ENCODE results near the gene RAP1GAP. TPM values are rescaled to one million over a fixed set of nuclear protein-coding genes. Genes with fewer than 3 reads are reported as not detected.
A peak's percentile ranks its signal among the peaks of the same experiment; 100 is the strongest.

Gene RAP1GAP
- total RNA-seq, 1 donor from 2014 or later = 1.1 TPM

DNA sequence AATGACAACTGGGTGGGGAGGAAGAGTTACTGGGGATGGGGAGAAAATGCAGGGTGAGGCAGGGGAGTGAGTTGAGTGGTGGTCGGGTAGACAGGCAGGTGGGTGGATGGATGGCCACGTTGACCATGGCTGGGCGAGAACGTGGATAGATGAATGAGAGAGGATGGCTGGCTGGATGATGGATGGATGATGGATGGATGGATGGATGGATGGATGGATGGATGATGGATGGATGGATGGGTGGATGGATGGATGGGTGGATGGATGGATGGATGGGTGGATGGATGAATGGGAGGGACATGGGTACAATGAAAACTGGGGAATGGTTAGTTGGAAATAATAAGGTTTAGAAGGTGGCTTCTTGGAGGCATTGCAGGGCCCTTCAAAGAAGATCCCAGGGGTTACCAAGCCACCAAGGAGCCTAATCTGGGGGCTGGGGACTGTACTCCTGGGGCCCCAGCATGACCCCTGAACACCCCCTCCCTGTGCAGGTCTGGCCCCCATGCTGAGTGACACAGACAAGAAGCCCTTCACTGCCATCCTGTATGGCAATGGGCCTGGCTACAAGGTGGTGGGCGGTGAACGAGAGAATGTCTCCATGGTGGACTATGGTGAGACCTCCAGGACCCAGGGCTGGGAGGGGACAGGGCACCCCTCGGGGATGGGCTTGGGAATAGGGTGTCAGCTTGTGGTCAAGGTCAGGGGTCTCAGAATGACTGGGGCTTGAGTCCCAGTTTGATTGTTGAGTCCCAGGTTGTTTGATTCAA lies 92.9 kb downstream of the RAP1GAP start:
- TF ChIP-seq, protein P1, sequence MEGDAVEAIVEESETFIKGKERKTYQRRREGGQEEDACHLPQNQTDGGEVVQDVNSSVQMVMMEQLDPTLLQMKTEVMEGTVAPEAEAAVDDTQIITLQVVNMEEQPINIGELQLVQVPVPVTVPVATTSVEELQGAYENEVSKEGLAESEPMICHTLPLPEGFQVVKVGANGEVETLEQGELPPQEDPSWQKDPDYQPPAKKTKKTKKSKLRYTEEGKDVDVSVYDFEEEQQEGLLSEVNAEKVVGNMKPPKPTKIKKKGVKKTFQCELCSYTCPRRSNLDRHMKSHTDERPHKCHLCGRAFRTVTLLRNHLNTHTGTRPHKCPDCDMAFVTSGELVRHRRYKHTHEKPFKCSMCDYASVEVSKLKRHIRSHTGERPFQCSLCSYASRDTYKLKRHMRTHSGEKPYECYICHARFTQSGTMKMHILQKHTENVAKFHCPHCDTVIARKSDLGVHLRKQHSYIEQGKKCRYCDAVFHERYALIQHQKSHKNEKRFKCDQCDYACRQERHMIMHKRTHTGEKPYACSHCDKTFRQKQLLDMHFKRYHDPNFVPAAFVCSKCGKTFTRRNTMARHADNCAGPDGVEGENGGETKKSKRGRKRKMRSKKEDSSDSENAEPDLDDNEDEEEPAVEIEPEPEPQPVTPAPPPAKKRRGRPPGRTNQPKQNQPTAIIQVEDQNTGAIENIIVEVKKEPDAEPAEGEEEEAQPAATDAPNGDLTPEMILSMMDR (IDR thresholded peaks at IDR 0.05; ENCODE audit: insufficient read depth, low read length, severe bottlenecking) = no peak
- DNase-seq (ENCODE audit: low read depth) (no peak), FAIRE-seq (peak; percentile 43)
- Histone ChIP-seq H3K27me3 (ENCODE audit: control insufficient read depth, insufficient read depth, low read length) (no peaks in the 10 kb centered on the region), H3K4me3 (ENCODE audit: low read depth, low read length) (no peak overlapping the region), H3K36me3 (ENCODE audit: control insufficient read depth, insufficient read depth, low read length) (no peaks in the 10 kb centered on the region)

DNA sequence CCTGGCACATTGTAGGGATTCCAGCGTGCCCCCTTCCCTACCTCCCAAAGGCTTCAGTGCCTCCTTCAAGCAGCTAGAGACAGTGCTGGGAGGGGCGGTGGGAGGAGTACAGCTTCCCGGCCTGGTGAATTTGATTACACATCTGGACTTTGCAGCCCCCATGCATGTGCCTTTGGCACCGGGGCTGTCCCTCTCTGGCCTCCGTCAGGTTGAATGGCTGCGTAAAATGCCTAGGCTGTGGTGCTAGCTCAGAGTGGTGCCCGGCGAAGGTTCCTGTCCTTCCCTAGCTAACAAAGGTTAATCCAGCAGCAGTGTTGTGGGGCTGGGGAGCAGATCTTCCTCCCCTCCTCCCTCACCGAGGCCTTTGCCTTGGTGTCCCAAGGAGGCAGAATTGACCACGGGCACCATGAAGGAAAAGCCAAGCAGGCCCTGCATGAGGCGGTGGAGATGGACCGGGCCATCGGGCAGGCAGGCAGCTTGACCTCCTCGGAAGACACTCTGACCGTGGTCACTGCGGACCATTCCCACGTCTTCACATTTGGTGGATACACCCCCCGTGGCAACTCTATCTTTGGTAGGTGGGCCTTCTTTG lies 93.7 kb downstream of the RAP1GAP start:
- TF ChIP-seq, protein P1 (IDR thresholded peaks at IDR 0.05; ENCODE audit: insufficient read depth, low read length, severe bottlenecking) = no peak
- Histone ChIP-seq H3K36me3 (ENCODE audit: control insufficient read depth, insufficient read depth, low read length) (no peaks in the 10 kb centered on the region), H3K4me3 (ENCODE audit: low read depth, low read length) (no peak overlapping the region), H3K27me3 (ENCODE audit: control insufficient read depth, insufficient read depth, low read length) (no peaks in the 10 kb centered on the region)
- no peak for DNase-seq (ENCODE audit: low read depth)
- peak; percentile 40 for FAIRE-seq

DNA sequence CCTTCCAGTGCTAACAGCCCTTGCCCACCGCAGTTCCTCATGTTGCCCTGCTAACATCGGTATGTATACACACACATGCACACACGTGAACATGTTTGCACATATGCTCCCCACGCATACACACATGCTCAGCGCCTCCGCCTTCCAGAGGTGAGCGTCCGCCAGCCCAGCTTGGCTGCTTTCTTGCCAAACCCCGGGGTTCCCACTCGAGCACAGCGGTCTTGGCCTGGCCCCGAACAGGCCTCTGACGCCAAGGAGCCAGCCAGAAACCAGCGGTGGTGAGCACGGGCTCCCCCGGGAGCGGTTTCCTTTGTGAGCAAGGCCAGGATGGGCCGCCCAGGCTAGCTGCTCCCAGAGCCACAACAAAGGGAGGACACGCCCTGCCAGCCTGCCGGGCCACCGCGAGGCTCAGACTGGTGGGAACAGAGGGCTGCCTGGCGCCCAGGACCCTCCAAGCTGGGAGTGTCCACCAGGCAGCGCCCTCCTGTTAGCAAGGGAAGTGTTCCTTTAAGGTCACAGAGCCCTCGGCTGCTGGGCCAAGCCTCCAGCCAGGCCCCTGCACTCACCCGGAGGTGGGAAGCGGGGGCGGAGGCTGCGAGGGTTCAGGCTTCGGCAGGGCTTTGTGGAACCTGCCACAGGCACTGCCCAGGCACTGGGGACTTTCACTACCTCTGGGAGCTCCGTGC lies 94.5 kb downstream of the RAP1GAP start:
- Histone ChIP-seq H3K36me3 (ENCODE audit: control insufficient read depth, insufficient read depth, low read length) (no peaks in the 10 kb centered on the region), H3K4me3 (ENCODE audit: low read depth, low read length) (no peak overlapping the region), H3K27me3 (ENCODE audit: control insufficient read depth, insufficient read depth, low read length) (no peaks in the 10 kb centered on the region)
- no peak for FAIRE-seq
- DNase-seq (ENCODE audit: low read depth) = no peak
- TF ChIP-seq, protein P1 (IDR thresholded peaks at IDR 0.05; ENCODE audit: insufficient read depth, low read length, severe bottlenecking) = no peak

DNA sequence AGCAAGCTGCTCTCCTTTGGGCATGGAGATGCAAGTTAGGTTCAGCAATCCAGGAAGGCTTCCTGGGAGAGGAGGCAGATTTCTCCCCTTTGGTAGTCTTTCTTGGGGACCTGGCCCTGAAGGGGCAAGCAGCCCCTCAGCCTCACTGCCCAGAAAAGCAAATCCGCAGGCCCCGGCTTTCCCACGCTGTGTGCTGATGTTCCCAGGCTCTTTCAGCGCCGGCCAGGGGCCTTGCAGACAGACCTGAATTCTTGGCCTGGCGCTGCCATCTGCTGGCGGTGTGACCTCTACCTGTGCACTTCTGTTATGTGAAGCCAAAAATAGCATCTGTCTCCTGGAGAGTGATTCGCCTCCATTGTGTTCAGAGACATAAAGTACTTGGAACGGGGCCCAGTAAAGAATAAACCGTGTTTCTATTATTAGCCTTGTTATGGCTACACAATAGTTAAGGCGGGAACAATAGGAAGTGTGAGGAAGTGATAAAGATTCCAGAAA lies 95.1 kb downstream of the RAP1GAP start:
- DNase-seq (ENCODE audit: low read depth) = peak; percentile 69
- peak; percentile 58 for FAIRE-seq
- no peak overlapping the region for H3K4me3 ChIP-seq (ENCODE audit: low read depth, low read length)
- no peaks in the 10 kb centered on the region for H3K36me3 ChIP-seq (ENCODE audit: control insufficient read depth, insufficient read depth, low read length)
- no peaks in the 10 kb centered on the region for H3K27me3 ChIP-seq (ENCODE audit: control insufficient read depth, insufficient read depth, low read length)
- TF ChIP-seq, protein P1 (IDR thresholded peaks at IDR 0.05; ENCODE audit: insufficient read depth, low read length, severe bottlenecking) = peak; percentile 64

DNA sequence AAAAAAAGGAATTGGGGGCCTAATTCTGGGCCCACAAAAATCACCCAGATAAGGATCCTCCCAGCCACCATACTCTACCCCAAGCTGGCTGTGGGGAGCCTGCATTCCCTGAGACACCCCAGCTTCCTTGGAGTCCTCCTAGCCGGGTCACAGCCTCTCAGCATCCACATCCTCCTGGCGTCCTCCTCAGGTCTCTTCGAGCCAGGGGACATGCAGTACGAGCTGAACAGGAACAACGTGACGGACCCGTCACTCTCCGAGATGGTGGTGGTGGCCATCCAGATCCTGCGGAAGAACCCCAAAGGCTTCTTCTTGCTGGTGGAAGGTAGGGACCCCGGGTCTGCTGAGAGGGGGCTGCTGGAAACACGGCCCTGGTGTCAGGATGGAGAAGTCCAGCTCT lies 95.7 kb downstream of the RAP1GAP start:
- DNase-seq (ENCODE audit: low read depth) = no peak
- Histone ChIP-seq H3K36me3 (ENCODE audit: control insufficient read depth, insufficient read depth, low read length) (no peaks in the 10 kb centered on the region), H3K4me3 (ENCODE audit: low read depth, low read length) (no peak overlapping the region), H3K27me3 (ENCODE audit: control insufficient read depth, insufficient read depth, low read length) (no peaks in the 10 kb centered on the region)
- FAIRE-seq = no peak
- TF ChIP-seq, protein P1 (IDR thresholded peaks at IDR 0.05; ENCODE audit: insufficient read depth, low read length, severe bottlenecking) = no peak
